ENCODE measurements around the gene FPR3. TPM values are rescaled to one million over a fixed set of nuclear protein-coding genes. Genes with fewer than 3 reads are reported as not detected.

The FPR3 gene
- total RNA-seq, 1 donor from 2014 or later, result 5.0 TPM

GRCh38 chr19:51780270-51780669 is 14.7 kb upstream of the FPR3 start:
- no peak for ATAC-seq
- intact Hi-C loops (cut with micrococcal nuclease), result no loop called here
- no peak for DNase-seq

GRCh38 chr19:51781999-51782398 is 13.0 kb upstream of the FPR3 start:
- no peak for DNase-seq
- intact Hi-C loops (cut with micrococcal nuclease), result no loop called here
- ATAC-seq, result no peak

GRCh38 chr19:51783372-51783771 is 11.6 kb upstream of the FPR3 start:
- intact Hi-C loops (cut with micrococcal nuclease), result no loop called here

GRCh38 chr19:51784109-51784785 is 10.7 kb upstream of the FPR3 start:
- no peak for DNase-seq
- ATAC-seq, result no peak
- intact Hi-C loops (cut with micrococcal nuclease), result no loop called here

More at GRCh38 chr19:51783372-51783771, 11.6 kb upstream of the FPR3 start:
- peak; percentile 33 for ATAC-seq
- DNase-seq, result no peak

GRCh38 chr19:51784922-51785690 is 9.9 kb upstream of the FPR3 start:
- ATAC-seq (peak; percentile 85), DNase-seq (peak; percentile 57)
- intact Hi-C loops (cut with micrococcal nuclease), result no loop called here

- no peak for DNase-seq
- peak; percentile 41 for ATAC-seq
- intact Hi-C loops (cut with micrococcal nuclease), result no loop called here
Observed at GRCh38 chr19:51786646-51787494, 8.1 kb upstream of the FPR3 start.

- DNase-seq (no peak), ATAC-seq (no peak)
- intact Hi-C loops (cut with micrococcal nuclease), result no loop called here
Observed at GRCh38 chr19:51788029-51788428, 6.9 kb upstream of the FPR3 start.

GRCh38 chr19:51789061-51789795 is 5.7 kb upstream of the FPR3 start:
- intact Hi-C loops (cut with micrococcal nuclease), result no loop called here
- DNase-seq, result no peak
- ATAC-seq, result no peak

GRCh38 chr19:51792932-51793331 is 2.0 kb upstream of the FPR3 start:
- no peak for ATAC-seq
- intact Hi-C loops (cut with micrococcal nuclease), result no loop called here
- no peak for DNase-seq

GRCh38 chr19:51793994-51794393 is 963 bp upstream of the FPR3 start:
- ATAC-seq, result no peak
- intact Hi-C loops (cut with micrococcal nuclease), result no loop called here
- DNase-seq, result no peak

- intact Hi-C loops (cut with micrococcal nuclease), result no loop called here
Observed at GRCh38 chr19:51796195-51796679, 1.3 kb downstream of the FPR3 start.

GRCh38 chr19:51797480-51797879 is 2.5 kb downstream of the FPR3 start:
- intact Hi-C loops (cut with micrococcal nuclease), result no loop called here
- DNase-seq (no peak), ATAC-seq (no peak)

More at GRCh38 chr19:51796195-51796679, 1.3 kb downstream of the FPR3 start:
- no peak for DNase-seq
- no peak for ATAC-seq

GRCh38 chr19:51798062-51798461 is 3.1 kb downstream of the FPR3 start:
- ATAC-seq (no peak), DNase-seq (no peak)
- intact Hi-C loops (cut with micrococcal nuclease), result no loop called here

- peak; percentile 94 for ATAC-seq
- intact Hi-C loops (cut with micrococcal nuclease), result no loop called here
- DNase-seq, result peak; percentile 89
Observed at GRCh38 chr19:51799034-51799773, 4.2 kb downstream of the FPR3 start.

GRCh38 chr19:51799774-51800472 is 5.0 kb downstream of the FPR3 start:
- intact Hi-C loops (cut with micrococcal nuclease), result no loop called here
- DNase-seq (peak; percentile 66), ATAC-seq (peak; percentile 49)

- intact Hi-C loops (cut with micrococcal nuclease), result no loop called here
- ATAC-seq (peak; percentile 85), DNase-seq (peak; percentile 88)
Observed at GRCh38 chr19:51800473-51801244, 5.7 kb downstream of the FPR3 start.

GRCh38 chr19:51802775-51803174 is 7.8 kb downstream of the FPR3 start:
- ATAC-seq, result no peak
- intact Hi-C loops (cut with micrococcal nuclease), result no loop called here

More at GRCh38 chr19:51802775-51803174, 7.8 kb downstream of the FPR3 start:
- DNase-seq, result no peak

All from left ventricle myocardium superior (tissue), 1 donor.